ENCODE measurements around the gene KIF4B.

DNA sequence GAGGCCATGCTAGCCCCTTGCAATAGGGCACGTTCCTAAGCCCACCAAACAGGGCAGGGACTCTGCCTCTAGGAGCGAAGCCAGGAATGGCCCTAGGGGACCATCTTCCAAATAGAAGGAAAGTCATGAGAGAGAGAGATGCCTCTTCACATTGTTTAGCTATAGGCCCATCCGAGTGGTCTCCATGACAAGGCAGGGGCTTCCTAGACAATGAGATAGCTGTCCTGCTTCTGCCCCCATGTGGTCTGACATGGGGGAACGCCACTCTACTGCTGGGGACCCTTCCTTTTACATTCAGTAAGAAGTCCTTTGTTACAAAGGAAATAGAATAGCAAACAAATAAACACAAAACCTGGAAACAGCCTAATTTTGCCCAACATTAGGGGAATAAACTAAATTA is 17.9 kb upstream of the KIF4B start:
- TF ChIP-seq, protein P1, sequence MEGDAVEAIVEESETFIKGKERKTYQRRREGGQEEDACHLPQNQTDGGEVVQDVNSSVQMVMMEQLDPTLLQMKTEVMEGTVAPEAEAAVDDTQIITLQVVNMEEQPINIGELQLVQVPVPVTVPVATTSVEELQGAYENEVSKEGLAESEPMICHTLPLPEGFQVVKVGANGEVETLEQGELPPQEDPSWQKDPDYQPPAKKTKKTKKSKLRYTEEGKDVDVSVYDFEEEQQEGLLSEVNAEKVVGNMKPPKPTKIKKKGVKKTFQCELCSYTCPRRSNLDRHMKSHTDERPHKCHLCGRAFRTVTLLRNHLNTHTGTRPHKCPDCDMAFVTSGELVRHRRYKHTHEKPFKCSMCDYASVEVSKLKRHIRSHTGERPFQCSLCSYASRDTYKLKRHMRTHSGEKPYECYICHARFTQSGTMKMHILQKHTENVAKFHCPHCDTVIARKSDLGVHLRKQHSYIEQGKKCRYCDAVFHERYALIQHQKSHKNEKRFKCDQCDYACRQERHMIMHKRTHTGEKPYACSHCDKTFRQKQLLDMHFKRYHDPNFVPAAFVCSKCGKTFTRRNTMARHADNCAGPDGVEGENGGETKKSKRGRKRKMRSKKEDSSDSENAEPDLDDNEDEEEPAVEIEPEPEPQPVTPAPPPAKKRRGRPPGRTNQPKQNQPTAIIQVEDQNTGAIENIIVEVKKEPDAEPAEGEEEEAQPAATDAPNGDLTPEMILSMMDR (IDR thresholded peaks at IDR 0.05) = no peak
- TF ChIP-seq POLR2A (IDR thresholded peaks at IDR 0.05) = no peak

All from adrenal gland (tissue), 5 donors.